Measurements from ENCODE around the gene UMAD1.

The UMAD1 gene

GRCh38 chr7:7620644-7621210, 19.8 kb upstream of the UMAD1 start:
- FAIRE-seq (no peak), DNase-seq (ENCODE audit: insufficient read length) (no peak)
- no peak for TF ChIP-seq POLR2AphosphoS5 (IDR thresholded peaks at IDR 0.05; ENCODE audit: low read depth, low read length)
- TF ChIP-seq POLR2A (IDR thresholded peaks at IDR 0.05; ENCODE audit: low read depth, low read length): no peak
- no peak for TF ChIP-seq TAF1 (IDR thresholded peaks at IDR 0.05; ENCODE audit: borderline replicate concordance, low read depth, low read length)

DNA sequence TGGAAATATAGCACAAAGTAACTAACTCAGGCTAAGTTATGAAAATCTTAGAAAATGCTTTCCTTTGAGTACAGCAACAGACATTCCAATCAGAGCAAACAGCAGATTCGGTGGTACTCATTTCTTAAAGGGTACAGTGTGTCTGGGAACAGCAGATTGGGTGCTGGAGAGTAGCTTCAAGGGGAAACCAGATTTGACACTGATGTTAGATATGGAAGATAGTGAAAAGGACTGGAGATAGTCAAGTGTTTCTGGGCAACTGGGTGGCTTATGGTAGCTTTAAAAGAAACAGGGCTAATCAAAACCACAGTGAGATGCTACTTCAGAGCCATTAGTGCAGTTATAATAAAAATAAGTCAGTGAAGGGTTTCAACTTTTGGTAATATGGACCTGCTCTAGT, 12.1 kb upstream of the UMAD1 start:
- no peak for DNase-seq (ENCODE audit: insufficient read length)
- TF ChIP-seq POLR2AphosphoS5 (IDR thresholded peaks at IDR 0.05; ENCODE audit: low read depth, low read length) (no peak), POLR2A (IDR thresholded peaks at IDR 0.05; ENCODE audit: low read depth, low read length) (no peak), TAF1 (IDR thresholded peaks at IDR 0.05; ENCODE audit: borderline replicate concordance, low read depth, low read length) (no peak)
- FAIRE-seq: no peak

- DNase-seq (ENCODE audit: insufficient read length) (no peak), FAIRE-seq (no peak)
- TF ChIP-seq POLR2A (IDR thresholded peaks at IDR 0.05; ENCODE audit: low read depth, low read length): no peak
- no peak for TF ChIP-seq TAF1 (IDR thresholded peaks at IDR 0.05; ENCODE audit: borderline replicate concordance, low read depth, low read length)
- no peak for TF ChIP-seq POLR2AphosphoS5 (IDR thresholded peaks at IDR 0.05; ENCODE audit: low read depth, low read length)
These were observed 9.8 kb upstream of the UMAD1 start for GRCh38 chr7:7630626-7631329.

GRCh38 chr7:7639421-7639820, 1.1 kb upstream of the UMAD1 start:
- DNase-seq (ENCODE audit: insufficient read length) (no peak), FAIRE-seq (no peak)
- no peak for TF ChIP-seq POLR2A (IDR thresholded peaks at IDR 0.05; ENCODE audit: low read depth, low read length)
- TF ChIP-seq POLR2AphosphoS5 (IDR thresholded peaks at IDR 0.05; ENCODE audit: low read depth, low read length): no peak
- no peak for TF ChIP-seq TAF1 (IDR thresholded peaks at IDR 0.05; ENCODE audit: borderline replicate concordance, low read depth, low read length)

DNA sequence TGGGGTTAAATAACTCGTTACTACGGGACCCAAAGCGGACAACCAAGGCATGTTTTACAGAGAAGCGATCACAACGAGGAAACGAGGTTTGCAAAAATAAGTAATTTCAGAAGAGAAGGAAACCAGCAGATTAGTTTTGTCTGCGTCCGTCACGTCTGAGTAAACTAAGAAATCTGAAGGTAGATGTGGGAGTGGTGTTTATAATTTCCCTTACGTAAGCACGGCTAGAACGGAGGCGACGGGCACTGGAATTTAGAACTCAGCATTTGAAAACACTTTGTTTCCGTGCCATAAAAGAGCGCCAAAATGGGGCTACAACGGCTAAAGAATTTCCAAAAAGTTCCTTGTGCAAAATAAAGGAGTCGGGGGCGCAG, 718 bp upstream of the UMAD1 start:
- FAIRE-seq: no peak

DNA sequence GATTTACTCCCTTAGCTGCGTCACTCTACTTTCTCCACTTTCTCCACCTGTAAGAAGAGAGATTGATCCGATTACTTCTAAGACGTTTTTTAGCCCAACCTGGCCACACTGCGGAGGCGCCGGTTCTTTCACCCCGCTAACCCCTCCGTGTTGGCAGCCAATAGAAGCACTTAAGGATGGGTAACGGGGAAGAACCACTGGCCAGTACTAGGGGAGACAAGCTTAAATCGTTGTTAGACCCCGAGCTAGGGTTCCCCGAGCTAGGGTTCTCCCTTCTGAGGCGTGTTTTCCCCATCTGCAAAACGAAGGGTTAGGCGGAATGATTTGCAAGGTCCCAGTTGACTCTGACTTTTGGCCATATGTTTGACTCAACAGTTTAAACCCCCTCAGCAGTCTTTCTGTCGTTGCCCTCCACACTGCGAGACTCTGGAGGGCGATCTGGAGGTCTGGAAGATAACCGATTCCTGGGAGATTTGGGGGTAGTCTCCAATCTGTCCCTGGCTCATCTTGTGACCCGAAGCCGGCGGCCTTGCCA, 644 bp downstream of the UMAD1 start:
- peak; percentile 22 for DNase-seq (ENCODE audit: insufficient read length)
- peak; percentile 14 for FAIRE-seq
- TF ChIP-seq TAF1 (IDR thresholded peaks at IDR 0.05; ENCODE audit: borderline replicate concordance, low read depth, low read length): no peak
- no peak for TF ChIP-seq POLR2AphosphoS5 (IDR thresholded peaks at IDR 0.05; ENCODE audit: low read depth, low read length)
- no peak for TF ChIP-seq POLR2A (IDR thresholded peaks at IDR 0.05; ENCODE audit: low read depth, low read length)

More for the DNA sequence above, 718 bp upstream of the UMAD1 start:
- no peak for TF ChIP-seq POLR2AphosphoS5 (IDR thresholded peaks at IDR 0.05; ENCODE audit: low read depth, low read length)
- no peak for DNase-seq (ENCODE audit: insufficient read length)

- no peak for DNase-seq (ENCODE audit: insufficient read length)
- no peak for FAIRE-seq
- TF ChIP-seq TAF1 (IDR thresholded peaks at IDR 0.05; ENCODE audit: borderline replicate concordance, low read depth, low read length): no peak
- no peak for TF ChIP-seq POLR2AphosphoS5 (IDR thresholded peaks at IDR 0.05; ENCODE audit: low read depth, low read length)
- TF ChIP-seq POLR2A (IDR thresholded peaks at IDR 0.05; ENCODE audit: low read depth, low read length): no peak
These were observed 1.5 kb downstream of the UMAD1 start for GRCh38 chr7:7642081-7642480.

DNA sequence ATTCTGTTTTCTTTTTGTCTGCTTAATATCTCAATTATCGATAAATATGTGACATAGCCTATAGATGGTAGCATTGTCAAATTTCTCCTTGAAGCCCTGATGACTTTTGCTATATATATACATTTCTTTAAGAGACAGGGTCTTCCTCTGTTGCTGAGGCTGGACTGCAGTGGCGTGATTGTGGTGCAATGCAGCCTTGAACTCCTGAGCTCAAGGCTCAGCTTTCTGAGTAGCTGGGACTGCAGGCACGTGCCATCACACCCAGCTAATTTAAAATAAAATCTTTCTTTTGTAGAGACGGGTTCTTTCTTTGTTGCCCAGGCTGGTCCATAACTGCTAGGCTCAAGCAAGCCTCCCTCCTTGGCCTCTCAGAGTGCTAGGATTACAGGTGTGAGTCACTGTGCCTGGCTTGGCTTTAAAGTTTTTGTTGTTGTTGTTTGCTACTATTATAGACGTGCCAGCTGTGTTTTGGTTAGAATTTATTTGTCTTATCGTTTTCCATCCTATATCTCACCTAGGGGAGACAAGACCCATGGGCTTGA, 7.0 kb downstream of the UMAD1 start:
- FAIRE-seq: no peak
- DNase-seq (ENCODE audit: insufficient read length): no peak
- no peak for TF ChIP-seq POLR2A (IDR thresholded peaks at IDR 0.05; ENCODE audit: low read depth, low read length)
- no peak for TF ChIP-seq POLR2AphosphoS5 (IDR thresholded peaks at IDR 0.05; ENCODE audit: low read depth, low read length)
- no peak for TF ChIP-seq TAF1 (IDR thresholded peaks at IDR 0.05; ENCODE audit: borderline replicate concordance, low read depth, low read length)

- FAIRE-seq: no peak
- TF ChIP-seq POLR2A (IDR thresholded peaks at IDR 0.05; ENCODE audit: low read depth, low read length) (no peak), POLR2AphosphoS5 (IDR thresholded peaks at IDR 0.05; ENCODE audit: low read depth, low read length) (no peak), TAF1 (IDR thresholded peaks at IDR 0.05; ENCODE audit: borderline replicate concordance, low read depth, low read length) (no peak)
- DNase-seq (ENCODE audit: insufficient read length): no peak
These were observed 10.2 kb downstream of the UMAD1 start for GRCh38 chr7:7650682-7651206.

- FAIRE-seq: no peak
- TF ChIP-seq POLR2A (IDR thresholded peaks at IDR 0.05; ENCODE audit: low read depth, low read length) (no peak), POLR2AphosphoS5 (IDR thresholded peaks at IDR 0.05; ENCODE audit: low read depth, low read length) (no peak), TAF1 (IDR thresholded peaks at IDR 0.05; ENCODE audit: borderline replicate concordance, low read depth, low read length) (no peak)
- no peak for DNase-seq (ENCODE audit: insufficient read length)
These were observed 10.9 kb downstream of the UMAD1 start for GRCh38 chr7:7651479-7651878.

DNA sequence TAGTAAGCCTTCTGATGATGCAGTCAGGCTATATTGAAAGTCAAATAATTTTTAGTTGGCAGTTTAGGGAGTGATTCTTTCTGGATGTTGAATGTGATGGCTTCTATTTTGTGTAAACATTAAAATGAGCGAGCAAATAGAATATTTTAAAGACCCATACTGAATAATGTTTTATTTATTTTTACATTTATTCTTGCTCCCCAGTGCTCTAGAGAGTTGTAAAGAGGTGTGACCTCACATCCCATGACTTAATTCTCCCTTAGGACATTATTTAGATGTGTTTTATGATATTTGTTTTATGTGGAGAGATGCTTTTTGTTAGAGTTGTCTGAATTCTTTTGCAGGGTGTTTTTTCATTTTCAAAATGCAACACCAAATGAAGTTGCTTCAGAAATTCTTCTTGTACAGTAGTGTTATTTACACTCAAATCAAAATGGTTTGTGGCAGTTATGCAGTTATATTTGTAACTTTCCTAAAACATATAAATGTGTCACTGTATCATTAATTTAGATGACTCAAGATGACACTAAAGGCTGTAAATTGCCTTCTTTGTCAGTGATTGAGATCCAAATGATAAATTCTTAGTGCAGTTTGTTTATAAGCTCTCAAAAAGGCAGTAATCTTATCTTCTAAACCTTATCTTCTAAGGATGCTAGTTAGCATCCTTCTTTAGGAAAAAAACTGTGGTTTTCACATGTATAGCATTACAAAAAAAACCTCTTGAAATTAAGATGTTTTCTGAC, 12.4 kb downstream of the UMAD1 start:
- DNase-seq (ENCODE audit: insufficient read length) (no peak), FAIRE-seq (no peak)
- TF ChIP-seq TAF1 (IDR thresholded peaks at IDR 0.05; ENCODE audit: borderline replicate concordance, low read depth, low read length) (no peak), POLR2AphosphoS5 (IDR thresholded peaks at IDR 0.05; ENCODE audit: low read depth, low read length) (no peak), POLR2A (IDR thresholded peaks at IDR 0.05; ENCODE audit: low read depth, low read length) (no peak)
